AG09319 (cell line): ENCODE measurements around the gene CACNB2.

Source experiments
- DNase-seq: peaks from one replicate; pipeline ENCODE4 v3.0.0-alpha.2; 2010; ENCODE audit warnings: low read depth; ENCODE audit errors: extremely low read depth
- CTCF ChIP-seq: IDR thresholded peaks from 2 replicates; pipeline ENCODE4 v1.5.1; 2011; ENCODE audit warnings: low read depth, mild to moderate bottlenecking, inconsistent platforms, low read length, moderate library complexity

The CACNB2 gene

GRCh38 chr10:18231480-18231879 is 91.3 kb downstream of the CACNB2 start:
- no peak for DNase-seq
- TF ChIP-seq CTCF = no peak

GRCh38 chr10:18233775-18234174 is 93.6 kb downstream of the CACNB2 start:
- TF ChIP-seq CTCF = no peak

GRCh38 chr10:18235477-18235876 is 95.3 kb downstream of the CACNB2 start:
- DNase-seq = no peak
- no peak for TF ChIP-seq CTCF

More at GRCh38 chr10:18233775-18234174, 93.6 kb downstream of the CACNB2 start:
- DNase-seq = no peak

GRCh38 chr10:18236756-18237155 is 96.5 kb downstream of the CACNB2 start:
- DNase-seq = no peak
- no peak for TF ChIP-seq CTCF

GRCh38 chr10:18238870-18239485 is 98.8 kb downstream of the CACNB2 start:
- DNase-seq = peak; percentile 37
- peak; percentile 72 for TF ChIP-seq CTCF

- DNase-seq = peak; percentile 49
- no peak for TF ChIP-seq CTCF
Observed at GRCh38 chr10:18240185-18240882, 100.1 kb downstream of the CACNB2 start.

GRCh38 chr10:18246967-18247366 is 106.7 kb downstream of the CACNB2 start:
- TF ChIP-seq CTCF = no peak
- no peak for DNase-seq
